HL-60/S4 (cell line): Measurements from ENCODE around the gene CCDC33.

Experiments used
- in situ Hi-C: fragments of 300-500 bp; cut with MboI; formaldehyde crosslinking; loops from 2 replicates; pipeline ENCODE4 v1.14.3; 2022; ENCODE audit warnings: low sequenced_read_pairs

Gene CCDC33

GRCh38 chr15:74208901-74209559 is 27.1 kb upstream of the CCDC33 start:
- in situ Hi-C loops: no loop called here

GRCh38 chr15:74209560-74209958 is 26.6 kb upstream of the CCDC33 start:
- in situ Hi-C loops: no loop called here

GRCh38 chr15:74209997-74210671 is 26.0 kb upstream of the CCDC33 start:
- in situ Hi-C loops: no loop called here

GRCh38 chr15:74210729-74211128 is 25.4 kb upstream of the CCDC33 start:
- in situ Hi-C loops: no loop called here

GRCh38 chr15:74211656-74212055 is 24.5 kb upstream of the CCDC33 start:
- in situ Hi-C loops: no loop called here

- in situ Hi-C loops: no loop called here
Measured at GRCh38 chr15:74212494-74212893, 23.6 kb upstream of the CCDC33 start.

GRCh38 chr15:74213858-74214284 is 22.3 kb upstream of the CCDC33 start:
- in situ Hi-C loops: no loop called here

GRCh38 chr15:74214324-74215021 is 21.7 kb upstream of the CCDC33 start:
- in situ Hi-C loops: no loop called here

GRCh38 chr15:74215958-74216357 is 20.2 kb upstream of the CCDC33 start:
- in situ Hi-C loops: no loop called here

GRCh38 chr15:74216949-74217348 is 19.2 kb upstream of the CCDC33 start:
- in situ Hi-C loops: no loop called here

- in situ Hi-C loops: no loop called here
Measured at GRCh38 chr15:74217907-74218885, 17.9 kb upstream of the CCDC33 start.

GRCh38 chr15:74220475-74221248 is 15.5 kb upstream of the CCDC33 start:
- in situ Hi-C loops: no loop called here

GRCh38 chr15:74221399-74222239 is 14.5 kb upstream of the CCDC33 start:
- in situ Hi-C loops: no loop called here

GRCh38 chr15:74222240-74223119 is 13.6 kb upstream of the CCDC33 start:
- in situ Hi-C loops: no loop called here

GRCh38 chr15:74225928-74226327 is 10.2 kb upstream of the CCDC33 start:
- in situ Hi-C loops: no loop called here

- in situ Hi-C loops: no loop called here
Measured at GRCh38 chr15:74226761-74227540, 9.2 kb upstream of the CCDC33 start.

GRCh38 chr15:74227968-74228722 is 8.0 kb upstream of the CCDC33 start:
- in situ Hi-C loops: no loop called here
